ENCODE measurements around the gene BHLHE40.

The BHLHE40 gene

DNA sequence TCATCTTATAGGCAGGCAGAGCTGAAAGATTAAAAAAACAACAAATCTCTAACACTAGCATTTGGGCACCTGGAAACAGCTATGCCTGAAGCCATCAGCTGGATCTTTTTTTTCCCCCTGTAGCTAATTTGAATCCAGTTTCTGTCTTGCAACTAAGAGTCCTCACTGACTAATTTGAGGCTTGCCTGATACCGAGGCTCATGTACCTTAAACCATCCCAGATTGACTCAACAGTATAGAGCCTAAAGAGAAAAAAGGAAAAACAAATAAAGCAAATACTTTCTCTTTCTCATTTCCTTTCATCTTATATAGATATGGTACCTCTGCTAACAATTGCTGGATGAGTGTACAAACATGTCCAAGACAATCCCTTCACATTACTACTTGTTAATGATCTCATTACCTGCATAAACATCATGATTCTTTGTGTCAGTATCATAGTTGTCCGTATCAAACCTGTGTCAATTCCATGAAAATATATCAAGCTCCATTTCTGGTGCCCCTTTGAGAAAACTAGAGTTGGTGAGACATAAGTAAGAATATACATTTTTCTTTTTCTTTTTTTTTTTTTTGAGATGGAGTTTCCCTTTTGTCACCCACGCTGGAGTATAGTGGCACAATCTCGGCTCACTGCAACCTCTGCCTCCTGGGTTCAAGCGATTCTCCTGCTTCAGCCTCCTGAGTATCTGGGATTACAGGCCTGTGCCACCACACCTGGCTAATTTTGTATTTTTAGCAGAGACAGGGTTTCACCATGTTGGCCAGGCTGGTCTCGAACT, 43.1 kb downstream of the BHLHE40 start:
- DNase-seq = no peak

DNA sequence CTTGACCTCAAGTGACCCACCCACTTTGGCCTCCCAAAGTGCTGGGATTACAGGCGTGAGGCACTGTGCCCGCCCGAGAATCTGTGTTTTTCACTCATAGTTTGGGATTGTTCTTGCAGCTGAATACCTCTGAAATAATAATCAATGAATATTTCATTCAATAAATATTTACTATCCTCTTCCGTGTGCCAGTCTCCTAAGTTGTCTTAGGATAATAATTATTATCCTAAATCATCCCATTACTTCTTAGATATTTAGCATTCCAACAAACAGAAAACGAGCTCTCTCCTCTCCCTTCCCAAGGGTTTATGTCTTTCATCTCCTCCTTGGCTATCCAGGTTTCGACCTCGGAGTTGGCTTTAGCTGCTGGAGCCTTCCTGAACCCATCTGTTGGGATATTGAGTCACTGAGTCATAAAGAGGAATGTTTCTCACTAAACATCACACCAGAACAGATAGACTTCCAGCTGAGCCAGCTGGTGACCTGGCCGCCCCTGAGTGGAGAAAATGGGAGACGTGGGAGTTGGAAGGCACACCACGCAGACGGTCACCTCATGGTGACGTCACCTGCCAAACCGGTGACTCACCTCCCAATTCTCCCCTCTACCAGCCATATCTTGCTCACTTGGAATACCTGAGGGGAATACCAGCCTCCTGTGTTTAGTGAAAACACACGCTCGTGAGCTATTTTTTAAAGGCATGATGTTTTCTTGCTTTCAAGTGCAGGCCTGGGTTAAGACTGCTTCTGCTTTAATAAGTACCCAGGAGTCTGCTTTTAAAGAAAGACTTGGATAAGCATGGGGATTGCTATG, 43.9 kb downstream of the BHLHE40 start:
- DNase-seq = no peak

GRCh38 chr3:5023777-5024346, 44.6 kb downstream of the BHLHE40 start:
- DNase-seq = no peak

GRCh38 chr3:5026046-5026362, 46.8 kb downstream of the BHLHE40 start:
- DNase-seq = no peak

DNA sequence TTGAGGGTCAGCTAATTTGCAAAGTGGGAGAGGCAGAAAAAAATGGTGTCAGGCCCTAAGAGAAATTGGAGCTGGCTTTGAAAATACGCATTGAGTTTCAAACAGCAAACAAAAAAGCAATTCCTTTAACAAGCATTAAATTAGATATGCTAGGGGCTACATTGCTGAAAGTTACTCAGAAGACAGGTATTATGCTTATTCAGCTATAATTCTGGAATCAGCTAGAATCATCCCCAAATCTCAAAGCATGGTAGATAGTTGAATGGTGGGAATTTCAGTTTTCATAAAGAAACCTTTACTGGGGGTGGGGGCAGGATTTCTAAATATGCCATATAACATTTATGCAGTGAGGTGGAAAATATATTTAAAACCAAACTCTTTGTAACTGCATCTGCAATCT, 50.5 kb downstream of the BHLHE40 start:
- no peak for DNase-seq

GRCh38 chr3:5030152-5030551, 50.9 kb downstream of the BHLHE40 start:
- no peak for DNase-seq

- DNase-seq = no peak
Observed at GRCh38 chr3:5032844-5033243, 53.6 kb downstream of the BHLHE40 start.

Data from activated CD4-positive, CD25-positive, alpha-beta regulatory T cell treated with anti-CD3 and anti-CD28 coated beads, Interleukin-2, amount 50 U/mL, for 72 hours (primary cell).